Calu3 (cell line): ENCODE results near the gene CDKN2B-AS1. TPM values are rescaled to one million over a fixed set of nuclear protein-coding genes. Genes with fewer than 3 reads are reported as not detected.

ENCODE experiments used
- BruUV-seq: library from RNA; stranded (reverse); fragments of 400-500 nt; replicated peaks from 2 replicates; lab custom pipeline; 2021; lab: Mats Ljungman, UMichigan
- CTCF ChIA-PET: fragments of 300-600 bp; sonication (Branson Sonifier 250); formaldehyde crosslinking; loops from one replicate; lab custom pipeline; 2022; ENCODE audit warnings: antibody characterized with exemption; lab: Charles Lee
- DNase-seq: peaks from one replicate; pipeline ENCODE4 v3.0.0; 2022
- H3K27ac Mint-ChIP-seq: one replicate; pipeline ENCODE4 v1.8.0; 2022; ENCODE audit warnings: mixed read lengths; ENCODE audit not compliant: unreplicated experiment
- H3K27me3 Mint-ChIP-seq: one replicate; pipeline ENCODE4 v1.8.0; 2022; ENCODE audit warnings: mixed read lengths; ENCODE audit not compliant: unreplicated experiment
- H3K36me3 Mint-ChIP-seq: one replicate; pipeline ENCODE4 v1.8.0; 2022; ENCODE audit warnings: mild to moderate bottlenecking, moderate library complexity, mixed read lengths; ENCODE audit not compliant: insufficient read depth, unreplicated experiment
- H3K4me1 Mint-ChIP-seq: one replicate; pipeline ENCODE4 v1.8.0; 2022; ENCODE audit warnings: mild to moderate bottlenecking, low read depth, mixed read lengths; ENCODE audit not compliant: unreplicated experiment
- H3K4me3 Mint-ChIP-seq: one replicate; pipeline ENCODE4 v1.8.0; 2022; ENCODE audit warnings: mild to moderate bottlenecking, low read depth, moderate library complexity, mixed read lengths; ENCODE audit not compliant: unreplicated experiment
- H3K9me3 Mint-ChIP-seq: one replicate; pipeline ENCODE4 v1.8.0; 2022; ENCODE audit warnings: low read depth, mixed read lengths; ENCODE audit not compliant: unreplicated experiment
- CTCF ChIP-seq: fragments of 200-600 bp; IDR thresholded peaks from one replicate; pipeline ENCODE4 v1.8.0; 2022; ENCODE audit warnings: antibody characterized with exemption; ENCODE audit not compliant: unreplicated experiment
- intact Hi-C: fragments of 100-400 bp; cut with micrococcal nuclease; formaldehyde crosslinking; loops from one replicate; pipeline ENCODE4 v1.10.0; 2022; ENCODE audit not compliant: unreplicated experiment
- total RNA-seq: library from RNA; stranded (reverse); gene quantifications from 2 replicates; pipeline ENCODE4 v1.2.3, GENCODE V29; 2022

The CDKN2B-AS1 gene
- total RNA-seq, 1 experiment from 2014 or later: 8.9 TPM

GRCh38 chr9:22064957-22065356 is 70.4 kb downstream of the CDKN2B-AS1 start:
- CTCF ChIA-PET: interaction anchor here (1.1 to 1.4 kb wide), 2 partner anchors 52 to 56 kb away, joined by 3 to 5 read pairs; partner anchors contain the start of gene CDKN2B
- Mint-ChIP-seq H3K4me1 (peaks cover 7% of the 10 kb centered on the region), H3K27ac (no peak overlapping the region), H3K4me3 (no peak overlapping the region), H3K36me3 (no peaks in the 10 kb centered on the region), H3K9me3 (no peaks in the 10 kb centered on the region), H3K27me3 (no peaks in the 10 kb centered on the region)
- TF ChIP-seq CTCF: no peak
- intact Hi-C loops: no loop called here
- DNase-seq: no peak
- no TSS peak for BruUV-seq

- no peak overlapping the region for H3K4me3 Mint-ChIP-seq
- peaks cover 7% of the 10 kb centered on the region for H3K4me1 Mint-ChIP-seq
Observed at GRCh38 chr9:22065431-22066200, 71.0 kb downstream of the CDKN2B-AS1 start.

GRCh38 chr9:22067196-22067595 is 72.6 kb downstream of the CDKN2B-AS1 start:
- H3K4me3 Mint-ChIP-seq: no peak overlapping the region
- H3K27ac Mint-ChIP-seq: no peak overlapping the region
- H3K4me1 Mint-ChIP-seq: peaks cover 7% of the 10 kb centered on the region
- H3K36me3 Mint-ChIP-seq: no peaks in the 10 kb centered on the region
- no peaks in the 10 kb centered on the region for H3K9me3 Mint-ChIP-seq
- CTCF ChIA-PET: no interaction called here
- TF ChIP-seq CTCF: no peak
- BruUV-seq: no TSS peak
- no peaks in the 10 kb centered on the region for H3K27me3 Mint-ChIP-seq
- intact Hi-C loops: no loop called here
- no peak for DNase-seq

More at GRCh38 chr9:22065431-22066200, 71.0 kb downstream of the CDKN2B-AS1 start:
- no peaks in the 10 kb centered on the region for H3K36me3 Mint-ChIP-seq
- CTCF ChIA-PET: interaction anchor here (0.9 to 1.4 kb wide), 4 partner anchors 16 to 57 kb away, joined by 3 to 5 read pairs (median 4); partner anchors contain the start of gene CDKN2B
- no peak for DNase-seq
- no peak overlapping the region for H3K27ac Mint-ChIP-seq
- no peaks in the 10 kb centered on the region for H3K9me3 Mint-ChIP-seq
- TF ChIP-seq CTCF: no peak
- intact Hi-C loops: no loop called here
- no TSS peak for BruUV-seq
- H3K27me3 Mint-ChIP-seq: no peaks in the 10 kb centered on the region

GRCh38 chr9:22068369-22068768 is 73.8 kb downstream of the CDKN2B-AS1 start:
- CTCF ChIA-PET: interaction anchor here (1.6 kb wide), 1 partner anchor 17 kb away, joined by 4 read pairs; no protein-coding TSS in a partner anchor
- Mint-ChIP-seq H3K36me3 (no peaks in the 10 kb centered on the region), H3K27me3 (no peaks in the 10 kb centered on the region), H3K9me3 (no peaks in the 10 kb centered on the region), H3K4me1 (peaks cover 7% of the 10 kb centered on the region), H3K27ac (no peak overlapping the region), H3K4me3 (no peak overlapping the region)
- DNase-seq: no peak
- BruUV-seq: no TSS peak
- intact Hi-C loops: no loop called here
- TF ChIP-seq CTCF: no peak
